ENCODE data around the gene KBTBD3. TPM values are rescaled to one million over a fixed set of nuclear protein-coding genes. Genes with fewer than 3 reads are reported as not detected.
"Not testable (repeated sequence)": the region's sequence is repeated elsewhere in the genome, so short reads cannot be mapped to it uniquely, and the experiment has no call there.

KBTBD3 gene
- total RNA-seq, 1 donor from 2014 or later = 10.8 TPM

GRCh38 chr11:106014035-106014434 is 63.1 kb downstream of the KBTBD3 start:
- no peak for TF ChIP-seq CTCF (IDR thresholded peaks at IDR 0.05)

GRCh38 chr11:106012744-106013143 is 64.4 kb downstream of the KBTBD3 start:
- Histone ChIP-seq H3K36me3 (peaks cover 29% of the 10 kb centered on the region), H3K4me3 (no peak overlapping the region), H3K4me1 (no peaks in the 10 kb centered on the region), H3K9me3 (no peaks in the 10 kb centered on the region), H3K27me3 (no peaks in the 10 kb centered on the region), H3K27ac (no peak overlapping the region)
- intact Hi-C loops (cut with DNase I) = no loop called here
- ATAC-seq (no peak), DNase-seq (no peak)
- no peak for TF ChIP-seq CTCF (IDR thresholded peaks at IDR 0.05)

More at GRCh38 chr11:106014035-106014434, 63.1 kb downstream of the KBTBD3 start:
- Histone ChIP-seq H3K9me3 (no peaks in the 10 kb centered on the region), H3K4me3 (no peak overlapping the region), H3K27ac (no peak overlapping the region), H3K36me3 (peaks cover 20% of the 10 kb centered on the region), H3K4me1 (no peaks in the 10 kb centered on the region), H3K27me3 (no peaks in the 10 kb centered on the region)
- intact Hi-C loops (cut with DNase I) = no loop called here
- ATAC-seq (no peak), DNase-seq (no peak)

GRCh38 chr11:106011481-106011880 is 65.7 kb downstream of the KBTBD3 start:
- Histone ChIP-seq H3K4me1 (no peaks in the 10 kb centered on the region), H3K9me3 (no peaks in the 10 kb centered on the region), H3K27me3 (no peaks in the 10 kb centered on the region), H3K36me3 (peaks cover 30% of the 10 kb centered on the region), H3K4me3 (no peak overlapping the region), H3K27ac (no peak overlapping the region)
- DNase-seq (no peak), ATAC-seq (no peak)
- no peak for TF ChIP-seq CTCF (IDR thresholded peaks at IDR 0.05)
- intact Hi-C loops (cut with DNase I) = no loop called here

- H3K4me3 ChIP-seq = not testable (repeated sequence)
Observed at GRCh38 chr11:106003094-106003493, 74.1 kb downstream of the KBTBD3 start.

GRCh38 chr11:106001304-106002012 is 75.7 kb downstream of the KBTBD3 start:
- H3K4me1 ChIP-seq = no peaks in the 10 kb centered on the region
- DNase-seq = no peak
- no peaks in the 10 kb centered on the region for H3K9me3 ChIP-seq
- H3K27me3 ChIP-seq = no peaks in the 10 kb centered on the region
- intact Hi-C loops (cut with DNase I) = no loop called here
- H3K36me3 ChIP-seq = peaks cover 7% of the 10 kb centered on the region
- no peak for TF ChIP-seq CTCF (IDR thresholded peaks at IDR 0.05)
- no peak overlapping the region for H3K27ac ChIP-seq
- ATAC-seq = no peak
- H3K4me3 ChIP-seq = no peak overlapping the region

More at GRCh38 chr11:106003094-106003493, 74.1 kb downstream of the KBTBD3 start:
- ATAC-seq; H3K27me3 ChIP-seq; H3K9me3 ChIP-seq; H3K36me3 ChIP-seq; DNase-seq; intact Hi-C loops (cut with DNase I); H3K27ac ChIP-seq; H3K4me1 ChIP-seq: not testable (repeated sequence)

Other genes with a start within 250 kb of the KBTBD3 start
- 15.4 TPM for gene MSANTD4, start 55.1 kb downstream of the KBTBD3 start, total RNA-seq
- 27.4 TPM for gene AASDHPPT, start 315 bp upstream of the KBTBD3 start, total RNA-seq